CD4-positive, alpha-beta T cell treated with Interleukin-17A for 4 hours (primary cell): ENCODE results near the gene DSCAML1.

Experiments used
- DNase-seq: peaks from one replicate; pipeline ENCODE4 v3.0.0-alpha.2; 2020; ENCODE audit warnings: mixed read lengths

DSCAML1 gene

DNA sequence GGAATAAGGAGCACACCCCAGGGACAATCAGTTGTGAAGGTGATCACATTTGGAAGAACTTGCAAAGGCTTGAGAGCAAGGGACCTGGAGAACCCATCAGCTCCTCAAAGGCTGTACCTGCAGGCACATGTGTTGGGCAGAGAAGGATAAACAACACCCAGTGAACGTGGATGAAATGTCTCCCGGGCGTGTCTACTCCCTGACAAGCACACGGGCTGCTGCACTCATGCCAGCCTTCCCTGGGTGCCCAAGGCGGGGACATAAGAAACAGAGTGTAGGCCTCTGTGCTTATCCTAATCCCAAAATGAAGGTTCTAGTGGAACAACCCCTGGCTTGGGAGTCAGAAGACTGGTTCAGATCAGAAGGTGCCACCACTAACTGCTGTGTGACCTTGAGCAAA lies 46.7 kb downstream of the DSCAML1 start:
- DNase-seq, result no peak

DNA sequence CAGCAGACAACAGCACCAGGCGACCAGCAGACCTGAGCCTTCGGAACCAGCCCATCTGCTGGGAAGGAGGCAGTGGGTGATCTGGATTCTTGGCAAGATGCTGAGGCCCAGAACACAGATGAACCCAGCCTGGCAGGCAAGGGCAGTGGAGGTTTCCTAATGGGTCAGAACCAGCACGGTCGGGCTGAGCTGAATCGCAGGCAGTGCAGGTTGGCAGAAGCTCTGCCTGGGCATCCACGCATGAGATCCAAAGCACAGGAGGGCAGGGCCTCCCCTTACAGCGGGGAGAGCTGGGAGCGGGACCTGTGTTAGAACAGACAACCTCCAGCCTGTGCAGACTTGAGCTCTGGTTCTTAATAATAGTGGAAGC lies 47.5 kb downstream of the DSCAML1 start:
- DNase-seq, result no peak

DNA sequence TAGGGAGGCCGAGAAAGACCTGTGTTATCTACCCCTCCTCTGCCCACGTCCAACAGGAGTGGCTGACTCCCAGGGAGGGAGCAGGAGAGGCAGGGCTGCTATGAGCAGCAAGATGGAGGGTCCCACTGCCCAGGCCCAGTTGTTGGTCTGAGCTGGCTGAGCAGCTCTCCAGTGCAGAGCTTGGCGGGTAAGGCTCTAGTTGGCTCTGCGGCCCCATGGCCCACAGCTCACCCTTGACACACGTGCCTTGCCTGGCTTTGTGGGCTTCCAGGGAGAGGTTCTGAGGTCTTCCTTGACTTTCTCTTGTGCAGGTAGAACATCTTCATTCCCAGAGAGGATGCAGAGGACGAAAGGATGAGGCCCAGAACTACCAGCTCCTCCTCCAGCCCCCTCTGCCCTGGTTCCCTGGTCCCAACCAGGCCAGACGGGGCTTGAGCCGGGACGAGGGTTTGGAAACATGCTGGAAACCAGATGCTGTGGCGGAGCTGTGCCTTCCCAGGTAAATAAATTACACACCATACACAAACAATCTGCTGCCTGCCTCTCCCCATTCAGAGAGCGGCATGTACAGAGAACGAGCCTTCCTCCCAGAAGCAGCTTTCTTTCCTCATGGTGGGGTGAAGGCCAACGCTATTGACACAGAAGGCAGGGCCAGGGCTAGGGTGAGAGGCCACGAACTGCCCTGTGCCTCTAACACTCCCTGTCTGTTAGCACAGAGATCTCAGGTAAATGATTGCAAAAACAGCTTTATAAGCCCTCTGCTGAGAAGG lies 48.1 kb downstream of the DSCAML1 start:
- no peak for DNase-seq

DNA sequence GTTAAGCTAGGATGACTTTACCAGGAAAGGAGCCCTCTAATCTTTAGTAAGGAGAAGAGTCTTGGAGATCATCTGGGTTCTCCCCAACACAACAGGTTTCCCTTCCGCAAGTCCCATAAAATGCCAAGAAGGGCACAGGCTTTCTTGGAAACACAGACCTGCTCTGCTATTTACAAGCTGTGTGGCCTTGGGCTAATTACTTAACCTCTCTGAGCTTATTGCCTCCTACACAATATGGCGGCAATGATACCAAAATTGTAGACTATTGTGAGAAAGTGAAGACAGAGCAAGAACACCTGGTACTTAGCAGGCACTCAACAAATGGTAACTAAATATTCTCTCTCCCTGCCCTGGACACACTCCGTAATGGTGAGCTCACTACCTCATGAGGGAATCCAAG lies 49.1 kb downstream of the DSCAML1 start:
- DNase-seq, result no peak

- no peak for DNase-seq
Measured at GRCh38 chr11:117745346-117745745, 51.7 kb downstream of the DSCAML1 start.

DNA sequence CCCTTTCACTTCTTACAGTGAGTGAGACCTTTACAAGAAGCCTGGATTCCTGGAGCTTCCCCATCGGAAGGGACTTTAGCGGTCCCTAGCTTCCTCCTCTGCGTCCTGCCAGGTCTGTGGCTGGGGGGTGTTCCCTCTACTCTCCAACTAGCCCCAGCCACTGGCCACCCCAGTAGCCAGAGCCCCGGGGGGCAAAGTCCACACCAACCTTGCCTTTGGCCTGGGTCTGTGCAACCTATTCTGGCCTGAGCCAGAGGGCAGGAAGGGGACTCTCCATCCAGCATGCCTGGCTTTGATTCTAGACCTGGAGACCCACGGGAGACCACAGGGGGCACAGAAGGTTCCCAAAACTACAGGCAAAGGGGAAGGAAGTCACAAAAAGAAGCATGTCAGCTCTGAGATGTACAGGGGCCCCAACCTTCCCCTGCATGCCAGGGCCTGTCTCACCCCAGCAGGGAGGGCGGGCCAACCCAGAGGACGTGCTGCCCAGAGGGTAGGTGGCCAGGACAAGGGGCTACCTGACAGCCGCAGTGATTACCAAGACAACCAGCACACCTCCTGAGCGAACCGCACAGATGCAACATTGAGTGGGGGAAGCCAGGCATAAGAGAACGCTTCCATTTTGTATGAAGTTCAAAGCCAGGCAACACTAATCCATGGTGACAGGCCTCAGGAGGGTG lies 52.4 kb downstream of the DSCAML1 start:
- DNase-seq, result no peak

GRCh38 chr11:117743121-117743815 lies 53.7 kb downstream of the DSCAML1 start:
- DNase-seq, result no peak

DNA sequence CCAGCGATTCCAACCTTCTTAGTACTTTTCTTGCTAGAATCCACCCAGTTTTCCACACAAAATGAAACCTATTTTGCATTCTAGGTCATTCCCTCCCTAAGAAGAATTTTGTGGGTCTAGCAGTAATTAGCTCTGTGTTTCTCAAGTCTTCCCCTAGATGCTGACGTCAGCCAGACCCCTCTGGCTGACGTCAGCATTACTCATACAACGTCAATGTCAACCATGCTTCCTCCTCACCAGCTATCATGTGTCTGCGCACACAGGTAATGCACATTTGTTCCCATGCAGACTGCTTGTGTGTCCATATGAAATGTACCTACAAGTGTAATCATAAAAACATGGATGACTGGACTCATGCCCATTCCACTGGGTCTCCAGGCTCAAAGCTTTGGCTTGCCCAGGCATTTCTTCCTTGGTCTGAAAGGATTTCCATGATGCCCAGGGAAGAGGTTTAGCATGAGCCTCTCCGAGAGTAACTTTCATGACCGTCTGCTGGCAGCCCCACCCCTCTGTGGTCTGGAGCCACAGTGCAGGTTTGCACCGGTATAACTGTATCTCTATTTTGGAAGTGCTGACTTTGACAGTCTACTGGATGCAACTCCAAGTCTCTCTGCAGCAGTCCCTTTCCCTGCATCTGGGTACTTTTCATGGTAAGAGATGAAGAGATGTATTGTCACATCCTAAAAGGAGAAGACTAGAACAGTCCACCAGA lies 58.6 kb downstream of the DSCAML1 start:
- DNase-seq, result no peak

DNA sequence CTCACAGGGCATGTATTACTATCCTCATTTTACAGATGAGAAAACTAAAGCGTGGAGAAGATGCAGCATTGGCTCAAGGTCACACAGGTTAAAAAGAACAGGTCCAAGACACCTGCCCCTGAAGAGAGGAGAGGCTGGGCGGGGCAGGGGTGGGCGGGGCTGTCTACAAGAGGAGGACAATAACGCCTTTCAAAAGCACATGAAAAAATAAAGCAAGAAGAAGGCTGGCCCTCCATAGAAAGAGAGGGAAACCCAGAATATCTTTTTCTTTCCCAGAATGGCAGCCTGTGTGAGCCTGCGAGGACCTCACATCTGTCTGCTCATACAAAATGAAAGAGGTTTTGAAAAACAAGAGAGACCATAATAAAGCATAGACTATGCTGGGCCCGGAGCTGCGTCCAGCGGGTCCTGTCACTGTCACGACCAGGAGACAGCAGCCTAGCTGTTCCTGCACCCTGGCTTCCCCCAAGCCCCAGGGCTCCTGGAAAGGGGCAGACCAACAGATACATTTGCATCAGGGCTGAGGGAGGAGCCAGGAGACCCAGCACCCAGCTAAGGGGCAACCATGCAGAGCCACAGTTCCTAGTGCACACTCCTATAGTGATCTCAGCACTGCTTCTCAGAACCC lies 61.6 kb downstream of the DSCAML1 start:
- DNase-seq, result no peak

GRCh38 chr11:117734601-117735024 lies 62.4 kb downstream of the DSCAML1 start:
- DNase-seq, result no peak

- DNase-seq, result no peak
Measured at GRCh38 chr11:117733316-117733715, 63.7 kb downstream of the DSCAML1 start.

GRCh38 chr11:117731722-117732290 lies 65.2 kb downstream of the DSCAML1 start:
- no peak for DNase-seq

DNA sequence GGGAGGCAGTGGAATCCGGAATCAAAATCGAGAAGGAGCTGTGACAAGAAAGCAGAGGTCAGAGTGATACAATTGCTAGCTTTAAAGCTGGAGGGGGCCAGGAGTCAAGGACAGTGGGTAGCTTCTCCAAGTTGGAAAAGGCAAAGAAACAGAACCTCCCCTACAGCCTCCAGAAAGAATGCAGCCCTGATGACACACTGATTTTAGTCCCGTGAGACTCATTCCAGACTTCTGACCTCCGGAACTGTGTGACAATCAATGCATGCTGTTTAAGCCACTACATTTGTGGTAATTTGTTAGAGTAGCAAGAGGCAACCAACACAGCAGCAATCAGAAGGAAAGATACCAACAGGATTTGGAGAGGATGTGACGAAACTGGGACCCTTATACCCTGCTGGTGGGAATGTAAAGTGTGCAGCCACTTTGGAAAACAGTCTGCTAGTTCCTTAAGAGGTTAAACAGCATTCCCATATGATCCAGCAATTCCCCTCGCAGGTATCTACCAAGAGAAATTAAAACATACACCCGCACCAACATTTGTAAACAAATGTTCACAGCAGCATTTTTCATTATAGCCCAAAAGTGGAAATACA lies 66.7 kb downstream of the DSCAML1 start:
- DNase-seq, result no peak

DNA sequence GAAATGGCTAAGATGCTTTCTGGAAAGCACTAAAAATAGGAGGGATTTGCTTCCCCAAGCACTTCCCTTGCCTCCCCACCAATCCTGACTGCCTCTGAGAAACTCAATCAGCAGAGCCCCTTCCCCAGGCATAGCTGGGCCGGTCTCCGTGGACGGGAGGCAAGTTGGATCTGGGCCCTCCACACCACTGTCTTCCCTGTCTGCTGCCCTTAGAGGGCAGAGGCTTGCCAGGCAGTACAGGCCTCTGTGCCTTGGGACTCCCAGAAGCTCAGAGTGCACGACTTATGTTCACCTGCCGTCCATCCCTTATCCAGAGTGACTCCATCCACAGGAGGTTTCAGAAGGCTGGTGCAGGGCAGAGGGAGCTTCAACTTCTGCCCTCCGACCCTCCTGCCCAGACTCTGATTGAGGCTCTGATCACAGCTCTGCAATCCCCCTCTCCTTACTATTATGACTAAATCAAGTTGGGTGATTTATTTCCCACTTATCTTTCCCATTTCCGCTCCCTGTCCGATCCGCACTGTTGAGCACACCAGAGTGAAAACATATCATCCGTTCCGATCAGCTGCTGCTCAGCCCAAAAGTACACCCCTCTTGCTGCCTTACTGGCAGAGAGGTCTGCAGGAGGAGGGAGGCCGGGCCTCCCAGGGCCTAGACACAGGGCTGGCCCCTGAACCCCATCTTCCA lies 71.8 kb downstream of the DSCAML1 start:
- no peak for DNase-seq

DNA sequence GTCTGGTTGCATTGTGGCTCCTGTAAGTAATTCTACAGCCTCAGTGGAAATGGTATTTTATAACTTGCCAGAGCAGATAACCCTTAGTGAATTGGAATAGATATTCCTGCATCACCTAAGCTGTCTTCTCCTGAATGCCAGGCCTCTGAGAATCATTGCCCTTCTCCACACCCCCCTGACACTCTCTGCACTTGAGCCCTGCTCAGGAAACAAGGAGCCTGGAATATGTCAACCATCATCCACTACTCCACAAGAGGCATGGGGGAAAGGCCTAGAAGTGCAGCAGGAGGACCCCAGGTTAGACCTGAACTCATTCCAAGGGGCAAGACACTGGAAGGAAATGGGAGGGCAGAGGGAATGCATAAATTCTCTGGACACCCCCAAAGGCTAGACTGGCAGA lies 72.4 kb downstream of the DSCAML1 start:
- DNase-seq, result no peak

DNA sequence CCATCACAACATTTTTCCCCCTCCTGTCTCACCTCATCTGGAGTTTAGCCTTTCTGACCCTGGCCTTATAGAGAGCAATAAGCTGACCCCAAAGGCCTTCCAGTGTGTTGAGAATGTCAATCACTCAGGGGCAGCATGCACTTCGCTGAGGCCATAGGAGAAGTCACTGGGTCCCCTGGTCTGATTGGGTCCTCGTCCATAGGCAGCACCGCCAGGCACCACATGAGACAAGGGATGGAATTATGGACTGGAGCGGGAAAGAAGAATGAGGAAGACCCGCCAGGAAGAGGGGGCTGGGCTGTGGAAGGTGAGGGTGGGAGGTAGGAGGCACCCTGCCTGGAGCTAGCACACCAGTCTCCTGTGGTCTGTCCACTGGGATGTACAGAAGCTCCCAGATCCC lies 72.9 kb downstream of the DSCAML1 start:
- no peak for DNase-seq

DNA sequence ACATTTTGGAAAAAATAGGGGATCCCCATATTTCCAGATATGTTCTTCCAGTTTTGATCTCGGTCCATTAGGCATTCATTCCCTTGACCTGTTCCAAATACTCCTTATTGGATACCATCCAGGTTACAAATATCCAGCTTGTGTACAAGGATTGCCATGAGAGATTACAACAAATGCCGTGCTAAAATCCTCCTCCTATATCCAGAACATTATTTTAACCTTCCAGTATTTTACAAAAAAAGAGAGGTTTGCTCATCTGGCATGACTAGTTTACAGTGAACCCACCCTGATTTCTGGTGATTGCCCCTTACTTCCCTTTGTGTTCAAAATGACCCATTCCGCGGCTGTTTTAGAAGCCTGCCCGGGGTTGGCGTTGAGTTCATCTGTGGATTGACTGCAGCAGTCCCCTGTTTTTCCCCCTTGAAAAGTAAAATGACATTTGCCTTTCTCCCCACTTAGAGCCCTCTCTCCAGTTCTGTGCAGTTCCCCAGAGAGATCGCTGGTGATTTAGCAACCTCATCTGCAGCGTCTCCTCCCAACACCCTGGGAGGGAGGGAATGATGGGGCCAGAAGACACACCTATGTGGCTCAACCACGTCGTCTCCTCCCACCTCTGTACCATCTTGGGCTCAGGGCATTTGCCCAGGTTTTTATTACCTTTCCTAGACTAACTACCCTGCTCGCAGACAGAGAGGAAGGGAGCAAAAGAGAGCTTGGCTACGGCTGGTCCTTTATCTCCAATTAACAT lies 73.6 kb downstream of the DSCAML1 start:
- no peak for DNase-seq

- DNase-seq, result no peak
Measured at GRCh38 chr11:117722082-117722481, 74.9 kb downstream of the DSCAML1 start.

GRCh38 chr11:117720061-117720511 lies 76.9 kb downstream of the DSCAML1 start:
- no peak for DNase-seq

DNA sequence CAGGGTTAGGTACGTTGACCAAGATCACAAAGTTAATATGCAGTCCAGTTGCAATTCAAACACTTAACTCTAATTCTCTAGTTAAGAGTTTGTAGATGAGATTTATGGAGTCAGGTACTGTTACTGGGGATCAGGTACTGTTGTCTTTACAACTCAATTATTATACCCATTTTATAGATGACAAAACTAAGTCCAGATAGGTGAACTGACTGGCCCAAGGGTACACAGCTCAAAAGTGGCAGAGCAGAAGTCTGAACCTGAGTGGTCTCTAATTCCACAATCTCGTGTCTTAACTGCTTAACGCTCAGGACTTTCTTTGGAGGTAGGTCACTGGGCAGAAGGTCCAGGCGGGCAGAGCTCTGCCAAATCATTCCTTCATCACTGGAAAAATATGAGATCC lies 77.5 kb downstream of the DSCAML1 start:
- DNase-seq, result no peak
